Adipocyte (in vitro differentiated cells): ENCODE results near the gene AGTRAP.

Experiments used
- DNase-seq: peaks from one replicate; pipeline ENCODE4 v3.0.0-alpha.2; 2015; ENCODE audit warnings: low read depth
- H3K27me3 ChIP-seq: replicated peaks from 2 replicates; pipeline ENCODE4 v1.7.0; 2013; ENCODE audit warnings: mild to moderate bottlenecking, low read length, moderate library complexity; ENCODE audit not compliant: control insufficient read depth, insufficient read depth
- H3K36me3 ChIP-seq: 2 replicates; pipeline ENCODE4 v1.7.0; 2013; ENCODE audit warnings: low read length, mild to moderate bottlenecking, moderate library complexity; ENCODE audit not compliant: control insufficient read depth, insufficient read depth, severe bottlenecking
- H3K4me1 ChIP-seq: 2 replicates; pipeline ENCODE4 v1.7.0; 2013; ENCODE audit warnings: mild to moderate bottlenecking, low read length, moderate library complexity; ENCODE audit not compliant: control insufficient read depth, insufficient read depth
- H3K4me3 ChIP-seq: 2 replicates; pipeline ENCODE4 v1.7.0; 2013; ENCODE audit warnings: mild to moderate bottlenecking, low read length, moderate library complexity
- H3K9ac ChIP-seq: 2 replicates; pipeline ENCODE4 v1.7.0; 2013; ENCODE audit warnings: mild to moderate bottlenecking, low read length, moderate library complexity
- H3K9me3 ChIP-seq: 2 replicates; pipeline ENCODE4 v1.7.0; 2013; ENCODE audit warnings: mild to moderate bottlenecking, low read length, moderate library complexity; ENCODE audit not compliant: control insufficient read depth

The AGTRAP gene

GRCh38 chr1:11767922-11768704, 32.2 kb downstream of the AGTRAP start:
- DNase-seq: peak; percentile 68
- Histone ChIP-seq H3K36me3 (no peaks in the 10 kb centered on the region), H3K9ac (no peak overlapping the region), H3K4me1 (no peaks in the 10 kb centered on the region), H3K9me3 (no peaks in the 10 kb centered on the region), H3K4me3 (no peak overlapping the region), H3K27me3 (peaks cover 21% of the 10 kb centered on the region)

DNA sequence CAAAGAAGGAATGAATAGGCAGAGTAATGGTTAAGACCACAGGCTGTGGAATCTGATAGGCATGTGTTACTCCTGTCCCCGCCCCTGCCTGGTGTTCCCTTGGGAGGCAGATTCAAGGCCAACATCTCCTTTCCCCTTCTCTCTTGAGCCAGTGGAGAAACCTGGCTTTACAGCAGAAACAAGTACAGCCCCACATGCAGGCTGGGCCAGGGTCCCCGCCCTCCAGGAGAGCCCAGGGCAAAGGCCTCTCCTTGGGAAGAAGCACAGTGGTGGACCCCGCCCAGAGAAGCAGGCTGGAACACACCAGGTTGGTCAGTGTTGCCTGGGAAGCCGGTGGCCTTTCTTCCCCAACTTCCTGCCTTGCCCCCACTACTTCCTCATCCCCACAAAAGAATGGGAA, 32.9 kb downstream of the AGTRAP start:
- Histone ChIP-seq H3K36me3 (no peaks in the 10 kb centered on the region), H3K9ac (no peak overlapping the region), H3K27me3 (peaks cover 21% of the 10 kb centered on the region), H3K4me1 (no peaks in the 10 kb centered on the region), H3K4me3 (no peak overlapping the region), H3K9me3 (no peaks in the 10 kb centered on the region)
- peak; percentile 21 for DNase-seq

DNA sequence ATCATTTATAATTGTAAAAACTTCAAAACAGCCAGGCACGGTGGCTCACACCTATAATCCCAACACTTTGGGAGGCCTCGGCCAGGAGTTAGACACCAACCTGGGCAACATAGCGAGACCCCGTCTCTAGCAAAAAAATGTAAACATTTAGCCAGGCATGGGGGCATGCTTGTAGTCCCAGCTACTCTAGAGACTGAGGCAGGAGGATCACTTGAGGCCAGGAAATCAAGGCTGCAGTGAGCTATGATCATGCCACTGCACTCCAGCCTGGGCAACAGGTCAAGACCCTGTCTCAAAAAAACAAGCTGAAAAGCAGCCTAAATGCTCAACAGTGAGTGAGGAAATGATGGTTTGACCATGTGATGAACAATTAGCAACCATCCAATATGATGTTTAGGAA, 33.3 kb downstream of the AGTRAP start:
- no peak overlapping the region for H3K4me3 ChIP-seq
- H3K4me1 ChIP-seq: no peaks in the 10 kb centered on the region
- H3K9ac ChIP-seq: no peak overlapping the region
- no peaks in the 10 kb centered on the region for H3K9me3 ChIP-seq
- DNase-seq: no peak
- peaks cover 21% of the 10 kb centered on the region for H3K27me3 ChIP-seq
- no peaks in the 10 kb centered on the region for H3K36me3 ChIP-seq

DNA sequence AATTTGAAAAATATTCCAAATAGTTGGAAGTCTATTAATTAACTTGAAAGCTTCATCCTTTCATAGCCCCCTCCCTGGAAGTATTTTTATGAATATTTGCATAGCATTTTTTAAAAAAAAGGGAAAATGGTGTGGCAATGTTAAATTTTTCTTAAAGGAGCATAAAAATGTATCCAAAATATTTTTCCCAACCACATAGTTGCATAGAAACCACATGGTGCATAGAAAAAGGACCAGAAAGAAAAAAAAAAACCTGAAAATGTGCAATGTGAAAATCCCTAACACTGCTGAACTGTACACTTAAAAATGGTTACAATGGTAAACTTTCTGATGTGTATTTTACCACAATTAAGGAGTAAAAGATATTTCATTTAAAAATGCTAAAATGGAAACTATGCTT, 34.1 kb downstream of the AGTRAP start:
- H3K9me3 ChIP-seq: no peaks in the 10 kb centered on the region
- no peaks in the 10 kb centered on the region for H3K4me1 ChIP-seq
- peak; percentile 55 for DNase-seq
- H3K9ac ChIP-seq: no peak overlapping the region
- H3K36me3 ChIP-seq: no peaks in the 10 kb centered on the region
- H3K4me3 ChIP-seq: no peak overlapping the region
- H3K27me3 ChIP-seq: peaks cover 20% of the 10 kb centered on the region

GRCh38 chr1:11771481-11772043, 35.6 kb downstream of the AGTRAP start:
- Histone ChIP-seq H3K27me3 (peaks cover 13% of the 10 kb centered on the region), H3K9ac (no peak overlapping the region), H3K4me3 (no peak overlapping the region), H3K36me3 (no peaks in the 10 kb centered on the region), H3K4me1 (no peaks in the 10 kb centered on the region), H3K9me3 (no peaks in the 10 kb centered on the region)
- DNase-seq: no peak

GRCh38 chr1:11772458-11772857, 36.5 kb downstream of the AGTRAP start:
- H3K27me3 ChIP-seq: peaks cover 10% of the 10 kb centered on the region
- no peak for DNase-seq
- H3K9me3 ChIP-seq: no peaks in the 10 kb centered on the region
- no peak overlapping the region for H3K9ac ChIP-seq
- H3K4me1 ChIP-seq: no peaks in the 10 kb centered on the region
- no peaks in the 10 kb centered on the region for H3K36me3 ChIP-seq
- no peak overlapping the region for H3K4me3 ChIP-seq

DNA sequence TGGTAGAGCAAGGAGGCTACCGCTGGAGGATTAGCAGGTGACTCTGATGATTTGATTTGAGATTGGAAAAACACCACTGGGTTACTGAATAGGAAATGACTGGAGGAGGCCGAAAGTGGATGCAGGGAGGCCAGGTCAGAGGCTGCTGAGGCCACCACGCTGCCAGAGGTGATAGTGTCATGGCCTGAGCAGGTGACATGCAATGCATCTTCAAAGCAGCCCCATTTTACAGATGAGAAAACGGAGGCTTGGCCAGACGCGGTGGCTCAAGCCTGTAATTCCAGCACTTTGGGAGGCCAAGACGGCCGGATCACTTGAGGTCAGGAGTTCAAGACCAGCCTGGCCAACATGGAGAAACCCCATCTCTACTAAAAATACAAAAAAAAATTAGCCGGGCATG, 38.8 kb downstream of the AGTRAP start:
- DNase-seq: no peak
- H3K4me3 ChIP-seq: no peak overlapping the region

GRCh38 chr1:11777658-11778322, 41.9 kb downstream of the AGTRAP start:
- no peak overlapping the region for H3K4me3 ChIP-seq
- no peaks in the 10 kb centered on the region for H3K4me1 ChIP-seq
- no peaks in the 10 kb centered on the region for H3K9me3 ChIP-seq
- no peak for DNase-seq
- no peaks in the 10 kb centered on the region for H3K36me3 ChIP-seq
- no peak overlapping the region for H3K9ac ChIP-seq
- peaks cover 4% of the 10 kb centered on the region for H3K27me3 ChIP-seq

More for the DNA sequence above, 38.8 kb downstream of the AGTRAP start:
- Histone ChIP-seq H3K9me3 (no peaks in the 10 kb centered on the region), H3K27me3 (peaks cover 4% of the 10 kb centered on the region), H3K4me1 (no peaks in the 10 kb centered on the region), H3K9ac (no peak overlapping the region), H3K36me3 (no peaks in the 10 kb centered on the region)

- DNase-seq: no peak
- Histone ChIP-seq H3K9ac (no peak overlapping the region), H3K27me3 (peaks cover 4% of the 10 kb centered on the region), H3K4me3 (no peak overlapping the region), H3K9me3 (no peaks in the 10 kb centered on the region), H3K36me3 (no peaks in the 10 kb centered on the region), H3K4me1 (no peaks in the 10 kb centered on the region)
Observed at GRCh38 chr1:11778336-11778735, 42.4 kb downstream of the AGTRAP start.

- Histone ChIP-seq H3K9me3 (no peaks in the 10 kb centered on the region), H3K9ac (no peak overlapping the region), H3K4me1 (no peaks in the 10 kb centered on the region), H3K36me3 (no peaks in the 10 kb centered on the region), H3K4me3 (no peak overlapping the region), H3K27me3 (peaks cover 4% of the 10 kb centered on the region)
- no peak for DNase-seq
Observed at GRCh38 chr1:11778844-11779623, 43.1 kb downstream of the AGTRAP start.
